Activated CD8-positive, alpha-beta T cell treated with anti-CD3 and anti-CD28 coated beads for 36 hours (primary cell): ENCODE results near the gene PUS10. TPM values are rescaled to one million over a fixed set of nuclear protein-coding genes. Genes with fewer than 3 reads are reported as not detected.

Experiments used
- ATAC-seq: fragments of 200-7000 bp; cut with Tn5 transposase; one replicate; pipeline ENCODE4 v1.10.0; 2021; ENCODE audit warnings: mild to moderate bottlenecking, moderate library complexity
- CTCF ChIA-PET: fragments of 350-600 bp; sonication (Branson Sonifier 250); formaldehyde crosslinking; loops from one replicate; lab custom pipeline; 2021; ENCODE audit warnings: antibody characterized with exemption; lab: Charles Lee
- POLR2A ChIA-PET: fragments of 350-600 bp; sonication (Branson Sonifier 250); formaldehyde crosslinking; loops from one replicate; lab custom pipeline; 2021; ENCODE audit warnings: antibody characterized with exemption; lab: Charles Lee
- DNase-seq: peaks from one replicate; pipeline ENCODE4 v3.0.0-alpha.2; 2020
- H3K27ac Mint-ChIP-seq: one replicate; pipeline ENCODE4 v1.8.0; 2021; ENCODE audit warnings: mild to moderate bottlenecking, mixed read lengths
- H3K27me3 Mint-ChIP-seq: one replicate; pipeline ENCODE4 v1.8.0; 2021; ENCODE audit warnings: mixed read lengths
- H3K36me3 Mint-ChIP-seq: one replicate; pipeline ENCODE4 v1.8.0; 2021; ENCODE audit warnings: low read depth, mixed read lengths
- H3K4me1 Mint-ChIP-seq: one replicate; pipeline ENCODE4 v1.8.0; 2021; ENCODE audit warnings: low read depth, mixed read lengths
- H3K4me3 Mint-ChIP-seq: one replicate; pipeline ENCODE4 v1.8.0; 2021; ENCODE audit warnings: mild to moderate bottlenecking, moderate library complexity, mixed read lengths
- H3K9me3 Mint-ChIP-seq: one replicate; pipeline ENCODE4 v1.8.0; 2021; ENCODE audit warnings: mixed read lengths
- CTCF ChIP-seq: fragments of 200-600 bp; IDR thresholded peaks from one replicate; pipeline ENCODE4 v1.8.0; 2022; ENCODE audit warnings: antibody characterized with exemption, mild to moderate bottlenecking
- intact Hi-C: fragments of 100-400 bp; cut with micrococcal nuclease; formaldehyde crosslinking; loops from one replicate; pipeline ENCODE4 v1.10.0; 2022
- total RNA-seq, 2 experiments: library from RNA; stranded (reverse); gene quantifications; one replicate each; pipeline ENCODE4 v1.2.3, GENCODE V29; 2021

The PUS10 gene
- total RNA-seq, 2 experiments from 2014 or later, result 7.9 to 8.7 TPM

GRCh38 chr2:60976256-60976850 is 41.7 kb downstream of the PUS10 start:
- Mint-ChIP-seq H3K27ac (no peak overlapping the region), H3K36me3 (peaks cover 1% of the 10 kb centered on the region), H3K27me3 (no peaks in the 10 kb centered on the region), H3K4me3 (no peak overlapping the region), H3K4me1 (peaks cover 28% of the 10 kb centered on the region), H3K9me3 (no peaks in the 10 kb centered on the region)
- CTCF ChIA-PET, result interaction anchor here (1.0 to 2.2 kb wide), 4 partner anchors 8 to 175 kb away, joined by 3 to 8 read pairs (median 4); no protein-coding TSS in a partner anchor
- TF ChIP-seq CTCF, result no peak
- no peak for DNase-seq
- no peak for ATAC-seq
- POLR2A ChIA-PET, result interaction anchor here (1.8 kb wide), 1 partner anchor 9 kb away, joined by 5 read pairs; no protein-coding TSS in a partner anchor
- intact Hi-C loops, result no loop called here

- H3K27me3 Mint-ChIP-seq, result no peaks in the 10 kb centered on the region
- H3K4me1 Mint-ChIP-seq, result peaks cover 27% of the 10 kb centered on the region
- DNase-seq, result no peak
- H3K9me3 Mint-ChIP-seq, result no peaks in the 10 kb centered on the region
- CTCF ChIA-PET, result interaction anchor here (1.2 kb wide), 2 partner anchors 11 to 24 kb away, joined by 3 to 4 read pairs; no protein-coding TSS in a partner anchor
- ATAC-seq, result no peak
- POLR2A ChIA-PET, result no interaction called here
- no peak overlapping the region for H3K27ac Mint-ChIP-seq
- TF ChIP-seq CTCF, result no peak
- intact Hi-C loops, result no loop called here
- peaks cover 1% of the 10 kb centered on the region for H3K36me3 Mint-ChIP-seq
- no peak overlapping the region for H3K4me3 Mint-ChIP-seq
Measured at GRCh38 chr2:60974652-60975051, 43.4 kb downstream of the PUS10 start.

- POLR2A ChIA-PET, result no interaction called here
- intact Hi-C loops, result no loop called here
Measured at GRCh38 chr2:60973705-60974104, 44.4 kb downstream of the PUS10 start.

GRCh38 chr2:60972889-60973656 is 45.0 kb downstream of the PUS10 start:
- no peak for DNase-seq
- H3K27ac Mint-ChIP-seq, result no peak overlapping the region
- ATAC-seq, result no peak
- H3K27me3 Mint-ChIP-seq, result no peaks in the 10 kb centered on the region
- no peak overlapping the region for H3K4me3 Mint-ChIP-seq
- intact Hi-C loops, result no loop called here
- peaks cover 27% of the 10 kb centered on the region for H3K4me1 Mint-ChIP-seq
- no peak for TF ChIP-seq CTCF
- CTCF ChIA-PET, result interaction anchor here (1.9 kb wide), 1 partner anchor 25 kb away, joined by 5 read pairs; no protein-coding TSS in a partner anchor
- POLR2A ChIA-PET, result no interaction called here
- no peaks in the 10 kb centered on the region for H3K9me3 Mint-ChIP-seq
- H3K36me3 Mint-ChIP-seq, result peaks cover 3% of the 10 kb centered on the region

More at GRCh38 chr2:60973705-60974104, 44.4 kb downstream of the PUS10 start:
- no peaks in the 10 kb centered on the region for H3K9me3 Mint-ChIP-seq
- H3K27ac Mint-ChIP-seq, result no peak overlapping the region
- ATAC-seq, result no peak
- H3K36me3 Mint-ChIP-seq, result peaks cover 3% of the 10 kb centered on the region
- peaks cover 27% of the 10 kb centered on the region for H3K4me1 Mint-ChIP-seq
- no peak for TF ChIP-seq CTCF
- no peak for DNase-seq
- no peak overlapping the region for H3K4me3 Mint-ChIP-seq
- H3K27me3 Mint-ChIP-seq, result no peaks in the 10 kb centered on the region
- CTCF ChIA-PET, result interaction anchor here (0.9 to 1.2 kb wide), 3 partner anchors 10 to 27 kb away, joined by 3 to 4 read pairs (median 3); no protein-coding TSS in a partner anchor
